ENCODE results near the gene SLC2A4.

DNA sequence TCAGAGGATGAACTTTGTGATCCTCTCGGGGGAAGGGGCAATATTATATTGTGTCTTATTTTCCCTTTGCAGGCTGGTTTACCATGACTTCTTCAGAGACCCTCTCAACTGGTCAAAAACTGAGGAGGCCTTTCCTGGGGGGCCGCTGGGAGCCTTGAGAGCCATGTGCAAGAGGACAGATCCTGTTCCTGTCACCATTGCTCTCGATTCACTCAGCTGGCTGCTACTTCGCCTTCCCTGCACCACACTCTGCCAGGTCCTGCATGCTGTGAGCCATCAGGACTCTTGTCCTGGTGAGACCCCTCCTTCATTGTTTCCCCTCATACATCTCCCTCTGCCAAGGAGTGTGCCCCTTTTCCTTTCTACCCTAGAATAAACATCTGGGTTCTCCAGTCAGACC is 27.0 kb upstream of the SLC2A4 start:
- TF ChIP-seq POLR2A (IDR thresholded peaks at IDR 0.05) (no peak), EP300 (IDR thresholded peaks at IDR 0.05) (no peak)
- TF ChIP-seq, protein P1, sequence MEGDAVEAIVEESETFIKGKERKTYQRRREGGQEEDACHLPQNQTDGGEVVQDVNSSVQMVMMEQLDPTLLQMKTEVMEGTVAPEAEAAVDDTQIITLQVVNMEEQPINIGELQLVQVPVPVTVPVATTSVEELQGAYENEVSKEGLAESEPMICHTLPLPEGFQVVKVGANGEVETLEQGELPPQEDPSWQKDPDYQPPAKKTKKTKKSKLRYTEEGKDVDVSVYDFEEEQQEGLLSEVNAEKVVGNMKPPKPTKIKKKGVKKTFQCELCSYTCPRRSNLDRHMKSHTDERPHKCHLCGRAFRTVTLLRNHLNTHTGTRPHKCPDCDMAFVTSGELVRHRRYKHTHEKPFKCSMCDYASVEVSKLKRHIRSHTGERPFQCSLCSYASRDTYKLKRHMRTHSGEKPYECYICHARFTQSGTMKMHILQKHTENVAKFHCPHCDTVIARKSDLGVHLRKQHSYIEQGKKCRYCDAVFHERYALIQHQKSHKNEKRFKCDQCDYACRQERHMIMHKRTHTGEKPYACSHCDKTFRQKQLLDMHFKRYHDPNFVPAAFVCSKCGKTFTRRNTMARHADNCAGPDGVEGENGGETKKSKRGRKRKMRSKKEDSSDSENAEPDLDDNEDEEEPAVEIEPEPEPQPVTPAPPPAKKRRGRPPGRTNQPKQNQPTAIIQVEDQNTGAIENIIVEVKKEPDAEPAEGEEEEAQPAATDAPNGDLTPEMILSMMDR (IDR thresholded peaks at IDR 0.05), result no peak
